HFFc6 (cell line): ENCODE results near the gene RBFOX1. TPM values are rescaled to one million over a fixed set of nuclear protein-coding genes. Genes with fewer than 3 reads are reported as not detected.

Source experiments
- DNase-seq: peaks from one replicate; pipeline ENCODE4 v3.0.0-alpha.2; 2018
- H3K27ac Mint-ChIP-seq: 2 replicates; pipeline ENCODE4 v1.8.0; 2020; ENCODE audit warnings: mild to moderate bottlenecking, mixed read lengths
- H3K27me3 Mint-ChIP-seq: 2 replicates; pipeline ENCODE4 v1.8.0; 2021; ENCODE audit warnings: mild to moderate bottlenecking, moderate library complexity, mixed read lengths; ENCODE audit not compliant: insufficient read depth
- H3K36me3 Mint-ChIP-seq: 2 replicates; pipeline ENCODE4 v1.8.0; 2021; ENCODE audit warnings: low read depth, mixed read lengths
- H3K4me1 Mint-ChIP-seq: 2 replicates; pipeline ENCODE4 v1.8.0; 2020; ENCODE audit warnings: low read depth, mixed read lengths
- H3K4me3 Mint-ChIP-seq: 2 replicates; pipeline ENCODE4 v1.8.0; 2020; ENCODE audit warnings: mild to moderate bottlenecking, moderate library complexity, mixed read lengths
- H3K9me3 Mint-ChIP-seq: 2 replicates; pipeline ENCODE4 v1.8.0; 2020; ENCODE audit warnings: mild to moderate bottlenecking, mixed read lengths
- CTCF ChIP-seq: fragments of 200-600 bp; sonication (generic); IDR thresholded peaks from 2 replicates; pipeline ENCODE4 v1.5.0; 2021; ENCODE audit warnings: antibody characterized with exemption, mild to moderate bottlenecking
- total RNA-seq, 6 experiments: library from RNA; stranded (reverse); fragmentation: NEBNext Ultra II Directional; extraction: Animal tissue kit (Norgen Biotek cat#: 25700); gene quantifications; 2 replicates in 1 of 6; 3 replicates in 5 of 6; pipeline ENCODE4 v1.2.3, GENCODE V29; 2021

RBFOX1 gene
- total RNA-seq, 6 experiments from 2014 or later = not detected

GRCh38 chr16:7515543-7515942 lies 182.9 kb downstream of the RBFOX1 start:
- Mint-ChIP-seq H3K4me3 (no peak overlapping the region), H3K36me3 (no peaks in the 10 kb centered on the region), H3K9me3 (peaks cover 60% of the 10 kb centered on the region), H3K27ac (no peak overlapping the region), H3K27me3 (0 out of 2 replicates have a peak, but pooled peaks cover 1% of the 10 kb centered on the region), H3K4me1 (no peaks in the 10 kb centered on the region)
- no peak for TF ChIP-seq CTCF
- no peak for DNase-seq

GRCh38 chr16:7517496-7517895 lies 184.9 kb downstream of the RBFOX1 start:
- no peaks in the 10 kb centered on the region for H3K36me3 Mint-ChIP-seq
- 0 out of 2 replicates have a peak, but pooled peaks cover 1% of the 10 kb centered on the region for H3K27me3 Mint-ChIP-seq
- H3K4me1 Mint-ChIP-seq = no peaks in the 10 kb centered on the region
- H3K9me3 Mint-ChIP-seq = peaks cover 50% of the 10 kb centered on the region
- no peak for TF ChIP-seq CTCF
- no peak for DNase-seq
- no peak overlapping the region for H3K27ac Mint-ChIP-seq
- H3K4me3 Mint-ChIP-seq = no peak overlapping the region

- no peak for DNase-seq
- Mint-ChIP-seq H3K4me3 (no peak overlapping the region), H3K4me1 (no peaks in the 10 kb centered on the region), H3K9me3 (peaks cover 50% of the 10 kb centered on the region), H3K27ac (no peak overlapping the region), H3K36me3 (no peaks in the 10 kb centered on the region), H3K27me3 (0 out of 2 replicates have a peak, but pooled peaks cover 1% of the 10 kb centered on the region)
- no peak for TF ChIP-seq CTCF
These were observed 185.5 kb downstream of the RBFOX1 start for GRCh38 chr16:7518158-7518557.

GRCh38 chr16:7521834-7522233 lies 189.2 kb downstream of the RBFOX1 start:
- H3K4me1 Mint-ChIP-seq = no peaks in the 10 kb centered on the region
- no peak overlapping the region for H3K27ac Mint-ChIP-seq
- H3K4me3 Mint-ChIP-seq = no peak overlapping the region
- DNase-seq = no peak
- peaks cover 37% of the 10 kb centered on the region for H3K9me3 Mint-ChIP-seq
- no peak for TF ChIP-seq CTCF
- H3K27me3 Mint-ChIP-seq = peaks cover 2% of the 10 kb centered on the region
- no peaks in the 10 kb centered on the region for H3K36me3 Mint-ChIP-seq

- Mint-ChIP-seq H3K9me3 (peaks cover 28% of the 10 kb centered on the region), H3K36me3 (no peaks in the 10 kb centered on the region), H3K4me1 (no peaks in the 10 kb centered on the region), H3K4me3 (no peak overlapping the region), H3K27me3 (peaks cover 2% of the 10 kb centered on the region), H3K27ac (no peak overlapping the region)
- no peak for DNase-seq
- no peak for TF ChIP-seq CTCF
These were observed 191.8 kb downstream of the RBFOX1 start for GRCh38 chr16:7524419-7524818.

GRCh38 chr16:7526736-7527135 lies 194.1 kb downstream of the RBFOX1 start:
- H3K9me3 Mint-ChIP-seq = peaks cover 38% of the 10 kb centered on the region
- no peaks in the 10 kb centered on the region for H3K36me3 Mint-ChIP-seq
- H3K4me3 Mint-ChIP-seq = no peak overlapping the region
- no peaks in the 10 kb centered on the region for H3K4me1 Mint-ChIP-seq
- TF ChIP-seq CTCF = no peak
- peaks cover 3% of the 10 kb centered on the region for H3K27me3 Mint-ChIP-seq
- no peak overlapping the region for H3K27ac Mint-ChIP-seq
- DNase-seq = no peak
